Measurements from ENCODE around the gene PSMD11. TPM values are rescaled to one million over a fixed set of nuclear protein-coding genes. Genes with fewer than 3 reads are reported as not detected.

Gene PSMD11
- total RNA-seq, 2 experiments from 2014 or later = 110 to 139 TPM

- no peak overlapping the region for H3K27ac Mint-ChIP-seq
- H3K4me3 Mint-ChIP-seq = no peak overlapping the region
- CTCF ChIA-PET = interaction anchor here (1.4 to 2.0 kb wide), 2 partner anchors 8 to 33 kb away, joined by 3 to 4 read pairs; partner anchors contain the start of gene CDK5R1
These were observed 51.3 kb downstream of the PSMD11 start for GRCh38 chr17:32495359-32496231.

DNA sequence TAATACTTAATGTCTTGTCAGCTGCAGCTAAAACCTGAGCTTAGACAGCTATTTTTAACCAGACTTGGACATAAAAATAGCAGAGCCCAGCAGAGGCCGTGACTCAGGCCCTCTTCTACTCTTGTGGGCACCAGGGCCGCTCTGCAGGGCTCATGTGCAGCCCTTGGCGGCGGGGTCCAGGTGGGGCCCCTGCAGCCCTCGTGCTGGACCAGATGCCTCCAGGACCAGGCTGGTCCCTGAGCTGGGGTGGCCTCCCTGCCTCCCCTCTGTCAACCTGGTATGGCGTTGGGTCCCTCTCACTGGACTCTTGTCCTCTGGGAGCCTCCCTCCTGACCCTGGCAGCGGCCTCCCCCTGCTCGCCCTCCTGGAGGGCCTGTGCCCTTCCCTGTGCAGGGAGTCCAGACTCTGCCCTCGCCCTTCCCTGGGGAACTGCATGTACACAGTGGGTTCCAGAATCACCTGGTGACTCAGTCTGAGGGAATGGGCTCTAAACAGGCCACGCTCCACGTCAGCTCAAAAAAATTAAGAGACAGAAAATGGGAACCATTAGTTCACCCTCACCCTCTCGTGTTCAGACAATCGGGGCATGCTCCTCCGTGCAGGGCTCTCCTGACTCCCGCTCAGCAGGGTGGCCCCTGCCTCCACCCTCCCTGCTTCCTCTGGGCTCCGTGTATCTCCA lies 52.2 kb downstream of the PSMD11 start:
- CTCF ChIA-PET = interaction anchor here (1.4 kb wide), 1 partner anchor 9 kb away, joined by 3 read pairs; the partner anchor contains the start of gene CDK5R1
- DNase-seq = no peak
- no peaks in the 10 kb centered on the region for H3K27me3 Mint-ChIP-seq
- ATAC-seq = no peak
- no peaks in the 10 kb centered on the region for H3K9me3 Mint-ChIP-seq (ENCODE audit: low read depth)
- peaks cover 16% of the 10 kb centered on the region for H3K4me1 Mint-ChIP-seq
- H3K4me3 Mint-ChIP-seq = no peak overlapping the region
- no peaks in the 10 kb centered on the region for H3K36me3 Mint-ChIP-seq
- H3K27ac Mint-ChIP-seq = no peak overlapping the region

More at GRCh38 chr17:32495359-32496231, 51.3 kb downstream of the PSMD11 start:
- Mint-ChIP-seq H3K27me3 (no peaks in the 10 kb centered on the region), H3K36me3 (no peaks in the 10 kb centered on the region), H3K4me1 (peaks cover 22% of the 10 kb centered on the region), H3K9me3 (ENCODE audit: low read depth) (no peaks in the 10 kb centered on the region)
- DNase-seq = no peak
- no peak for ATAC-seq

GRCh38 chr17:32497431-32498205 lies 53.3 kb downstream of the PSMD11 start:
- DNase-seq = no peak
- peaks cover 14% of the 10 kb centered on the region for H3K4me1 Mint-ChIP-seq
- no peaks in the 10 kb centered on the region for H3K27me3 Mint-ChIP-seq
- ATAC-seq = no peak
- H3K4me3 Mint-ChIP-seq = no peak overlapping the region
- no peaks in the 10 kb centered on the region for H3K36me3 Mint-ChIP-seq
- CTCF ChIA-PET = interaction anchor here (1.2 kb wide), 1 partner anchor 9 kb away, joined by 4 read pairs; no protein-coding TSS in a partner anchor
- H3K27ac Mint-ChIP-seq = no peak overlapping the region
- H3K9me3 Mint-ChIP-seq (ENCODE audit: low read depth) = no peaks in the 10 kb centered on the region

- no peak overlapping the region for H3K27ac Mint-ChIP-seq
- H3K4me3 Mint-ChIP-seq = no peak overlapping the region
- no peaks in the 10 kb centered on the region for H3K36me3 Mint-ChIP-seq
- CTCF ChIA-PET = interaction anchor here (1.2 to 1.5 kb wide), 3 partner anchors 9 to 92 kb away, joined by 3 to 4 read pairs (median 4); no protein-coding TSS in a partner anchor
- no peak for DNase-seq
- H3K4me1 Mint-ChIP-seq = peaks cover 15% of the 10 kb centered on the region
- H3K27me3 Mint-ChIP-seq = no peaks in the 10 kb centered on the region
- no peak for ATAC-seq
- H3K9me3 Mint-ChIP-seq (ENCODE audit: low read depth) = no peaks in the 10 kb centered on the region
These were observed 54.1 kb downstream of the PSMD11 start for GRCh38 chr17:32498391-32498790.

DNA sequence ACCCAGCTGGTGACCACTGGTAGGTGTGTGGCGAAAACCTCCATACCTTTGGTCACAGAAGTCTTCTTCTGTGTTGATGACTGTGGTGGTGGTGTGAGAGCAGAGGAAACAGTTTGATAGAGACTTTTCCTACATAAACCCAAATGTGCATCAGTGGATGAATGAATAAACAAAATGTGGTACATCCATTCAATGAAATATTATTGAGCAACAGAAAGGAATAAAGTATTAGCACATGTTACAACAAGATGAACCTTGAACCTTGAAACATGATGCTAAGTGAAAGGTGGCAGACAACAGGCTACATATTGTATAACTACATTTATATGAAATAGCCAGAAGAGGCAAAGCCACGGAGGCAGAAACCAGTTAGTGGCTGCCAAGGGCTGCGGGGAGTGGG lies 57.7 kb downstream of the PSMD11 start:
- Mint-ChIP-seq H3K4me3 (no peak overlapping the region), H3K27ac (peak overlapping the region; percentile 67), H3K4me1 (peaks cover 34% of the 10 kb centered on the region), H3K9me3 (ENCODE audit: low read depth) (no peaks in the 10 kb centered on the region), H3K36me3 (no peaks in the 10 kb centered on the region), H3K27me3 (no peaks in the 10 kb centered on the region)
- ATAC-seq (no peak), DNase-seq (no peak)
- CTCF ChIA-PET = interaction anchor here (1.8 kb wide), 1 partner anchor 22 kb away, joined by 6 read pairs; no protein-coding TSS in a partner anchor

GRCh38 chr17:32502710-32503109 lies 58.4 kb downstream of the PSMD11 start:
- Mint-ChIP-seq H3K27ac (peak overlapping the region; percentile 99), H3K4me1 (peaks cover 34% of the 10 kb centered on the region), H3K4me3 (no peak overlapping the region), H3K36me3 (no peaks in the 10 kb centered on the region), H3K27me3 (no peaks in the 10 kb centered on the region), H3K9me3 (ENCODE audit: low read depth) (no peaks in the 10 kb centered on the region)
- no peak for DNase-seq
- ATAC-seq = no peak
- CTCF ChIA-PET = interaction anchor here (0.6 to 1.1 kb wide), 2 partner anchors 13 to 22 kb away, joined by 3 to 5 read pairs; no protein-coding TSS in a partner anchor

DNA sequence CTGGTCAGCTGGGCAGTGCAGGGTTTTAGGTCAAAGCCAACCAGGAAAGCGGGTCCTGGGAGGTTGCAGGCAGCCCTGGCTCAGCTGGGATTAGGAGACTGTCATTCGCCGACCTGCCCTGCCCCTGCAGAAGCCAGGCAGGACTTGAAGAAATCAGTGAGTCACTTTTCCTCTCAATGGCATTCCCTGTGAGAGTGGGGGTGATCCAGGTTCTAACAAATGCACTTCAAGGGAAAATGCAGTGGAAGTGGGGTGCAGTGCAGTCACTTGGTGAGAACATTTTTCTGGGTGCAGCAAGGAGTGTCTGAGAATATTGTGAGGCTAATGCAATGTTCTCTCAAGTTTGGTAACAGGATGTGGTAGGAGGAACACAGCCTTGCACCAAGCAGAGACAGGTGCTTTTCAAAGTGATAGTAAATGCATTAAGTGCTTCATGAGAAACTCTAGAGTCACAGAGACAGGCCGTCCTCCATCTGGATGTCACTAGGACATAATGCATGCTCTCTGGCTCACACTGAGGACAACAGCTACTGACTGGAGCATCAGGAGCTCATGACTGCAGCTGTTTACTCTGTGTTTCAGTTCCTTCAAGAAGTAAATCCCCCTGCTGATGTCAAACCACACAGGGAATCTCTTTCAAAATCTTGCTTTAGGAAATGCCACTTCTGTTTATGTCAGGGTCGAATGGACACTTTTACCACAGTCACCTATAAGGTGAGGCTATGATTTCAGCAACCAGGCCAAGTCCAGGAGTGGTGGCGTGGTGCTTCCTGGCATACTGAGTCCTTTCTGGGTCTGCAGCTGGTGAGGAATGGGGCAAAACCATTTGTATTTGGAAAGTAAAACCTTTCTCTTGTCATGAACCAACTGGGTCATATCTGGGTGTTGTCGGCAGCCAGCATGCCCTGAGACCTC lies 59.2 kb downstream of the PSMD11 start:
- H3K4me1 Mint-ChIP-seq = peaks cover 34% of the 10 kb centered on the region
- ATAC-seq (peak; percentile 97), DNase-seq (peak; percentile 77)
- no peaks in the 10 kb centered on the region for H3K27me3 Mint-ChIP-seq
- CTCF ChIA-PET = interaction anchor here (0.6 to 1.3 kb wide), 5 partner anchors 14 to 21 kb away, joined by 3 to 5 read pairs (median 4); no protein-coding TSS in a partner anchor
- H3K36me3 Mint-ChIP-seq = no peaks in the 10 kb centered on the region
- H3K9me3 Mint-ChIP-seq (ENCODE audit: low read depth) = no peaks in the 10 kb centered on the region
- peak overlapping the region; percentile 53 for H3K4me3 Mint-ChIP-seq
- peak overlapping the region; percentile 99 for H3K27ac Mint-ChIP-seq

DNA sequence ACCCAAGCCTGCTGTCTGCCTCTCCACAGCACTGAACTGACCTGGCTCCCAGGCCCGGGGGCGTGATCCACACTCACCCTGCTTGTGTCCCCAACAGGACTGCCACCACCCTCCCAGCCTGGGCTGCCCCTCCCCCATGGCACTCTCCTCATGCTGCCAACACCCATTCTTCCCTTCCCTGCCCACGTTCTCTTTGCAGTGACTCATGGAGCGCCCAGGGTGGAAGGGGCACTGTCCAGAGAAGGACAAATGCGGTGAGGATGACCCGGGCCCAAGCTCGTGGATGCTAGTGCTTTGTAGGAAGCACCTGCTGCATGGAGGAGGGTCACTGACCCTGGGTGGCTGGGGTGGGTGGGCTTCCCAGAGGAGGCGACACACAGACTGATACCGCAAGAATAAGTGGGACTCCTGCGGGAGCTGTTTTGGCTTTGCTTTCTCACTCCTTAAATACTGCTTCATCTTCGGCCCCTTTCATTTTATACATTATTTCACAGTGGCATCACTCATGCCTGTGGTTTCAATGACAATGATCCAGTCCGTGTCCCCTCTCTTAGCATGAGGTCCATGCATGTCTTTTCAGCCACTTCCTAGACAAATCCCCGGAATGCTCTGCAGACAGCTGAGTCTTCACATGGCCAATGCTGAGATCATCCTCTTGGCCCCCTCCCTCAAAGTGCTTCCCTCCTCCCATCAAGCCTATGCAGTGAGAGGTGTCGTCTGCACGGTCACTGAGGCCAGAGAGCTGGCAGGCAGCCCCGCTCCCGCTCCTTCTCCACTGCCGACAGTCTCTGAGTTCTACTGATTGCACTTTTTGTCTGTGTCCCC lies 60.1 kb downstream of the PSMD11 start:
- Mint-ChIP-seq H3K9me3 (ENCODE audit: low read depth) (no peaks in the 10 kb centered on the region), H3K27me3 (no peaks in the 10 kb centered on the region), H3K27ac (peak overlapping the region; percentile 99), H3K4me1 (peaks cover 34% of the 10 kb centered on the region), H3K36me3 (no peaks in the 10 kb centered on the region), H3K4me3 (peak overlapping the region; percentile 53)
- DNase-seq (no peak), ATAC-seq (no peak)
- CTCF ChIA-PET = interaction anchor here (0.9 to 1.3 kb wide), 4 partner anchors 17 to 60 kb away, joined by 3 to 4 read pairs (median 4); partner anchors contain the start of gene PSMD11

DNA sequence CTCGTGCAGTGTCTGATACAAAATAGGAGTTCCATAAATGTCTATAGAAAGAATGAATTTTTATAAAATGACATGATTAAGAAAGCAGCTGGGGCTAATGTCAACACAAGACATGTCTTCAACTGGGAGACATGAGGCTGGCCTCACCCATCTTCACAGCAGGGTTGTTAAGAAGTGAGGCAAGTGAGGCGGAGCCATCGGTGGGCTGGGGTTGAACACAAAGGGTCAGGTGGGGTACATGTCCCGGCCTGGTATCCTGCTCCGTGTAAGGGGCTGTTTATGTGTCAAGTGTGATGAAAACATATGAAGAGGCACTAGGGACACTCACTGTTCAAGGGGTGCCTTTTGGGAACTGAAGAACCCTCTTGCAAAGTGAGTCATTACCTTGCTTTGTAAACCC lies 64.6 kb downstream of the PSMD11 start:
- no peaks in the 10 kb centered on the region for H3K9me3 Mint-ChIP-seq (ENCODE audit: low read depth)
- H3K4me1 Mint-ChIP-seq = peaks cover 17% of the 10 kb centered on the region
- H3K36me3 Mint-ChIP-seq = no peaks in the 10 kb centered on the region
- H3K27ac Mint-ChIP-seq = no peak overlapping the region
- no peak for DNase-seq
- ATAC-seq = no peak
- no peak overlapping the region for H3K4me3 Mint-ChIP-seq
- H3K27me3 Mint-ChIP-seq = peaks cover 2% of the 10 kb centered on the region
- CTCF ChIA-PET = interaction anchor here (1.5 kb wide), 1 partner anchor 18 kb away, joined by 4 read pairs; no protein-coding TSS in a partner anchor

GRCh38 chr17:32510466-32510865 lies 66.2 kb downstream of the PSMD11 start:
- no peak for ATAC-seq
- no peak overlapping the region for H3K4me3 Mint-ChIP-seq
- no peaks in the 10 kb centered on the region for H3K9me3 Mint-ChIP-seq (ENCODE audit: low read depth)
- CTCF ChIA-PET = interaction anchor here (1.0 kb wide), 1 partner anchor 21 kb away, joined by 4 read pairs; no protein-coding TSS in a partner anchor
- peaks cover 2% of the 10 kb centered on the region for H3K27me3 Mint-ChIP-seq
- no peaks in the 10 kb centered on the region for H3K36me3 Mint-ChIP-seq
- peaks cover 5% of the 10 kb centered on the region for H3K4me1 Mint-ChIP-seq
- DNase-seq = no peak
- no peak overlapping the region for H3K27ac Mint-ChIP-seq

- no peaks in the 10 kb centered on the region for H3K36me3 Mint-ChIP-seq
- H3K9me3 Mint-ChIP-seq (ENCODE audit: low read depth) = no peaks in the 10 kb centered on the region
- H3K4me3 Mint-ChIP-seq = no peak overlapping the region
- peaks cover 2% of the 10 kb centered on the region for H3K27me3 Mint-ChIP-seq
- no peak for ATAC-seq
- H3K27ac Mint-ChIP-seq = no peak overlapping the region
- H3K4me1 Mint-ChIP-seq = peaks cover 19% of the 10 kb centered on the region
- no peak for DNase-seq
- CTCF ChIA-PET = interaction anchor here (1.0 to 1.3 kb wide), 2 partner anchors 12 to 41 kb away, joined by 4 read pairs; no protein-coding TSS in a partner anchor
These were observed 68.0 kb downstream of the PSMD11 start for GRCh38 chr17:32512328-32512727.
